Ascending aorta (tissue), 2 donors: Measurements from ENCODE around the gene TSC22D2. TPM values are rescaled to one million over a fixed set of nuclear protein-coding genes. Genes with fewer than 3 reads are reported as not detected.

Experiments used
- DNase-seq, 2 donors: peaks; one replicate each; pipeline ENCODE4 v3.0.0-alpha.2; 2019; ENCODE audit warnings: low spot score in 2 of 2
- H3K27ac ChIP-seq, 2 donors: fragments of 200-600 bp; sonication (generic); one replicate each; pipeline ENCODE4 v1.5.1; 2016 to 2017; ENCODE audit warnings: mild to moderate bottlenecking in 1 of 2
- H3K27me3 ChIP-seq: fragments of 200-600 bp; sonication (generic); one replicate; pipeline ENCODE4 v1.5.1; 2017
- H3K36me3 ChIP-seq, 2 donors: fragments of 200-600 bp; sonication (generic); one replicate each; pipeline ENCODE4 v1.5.1; 2016
- H3K4me1 ChIP-seq, 2 donors: fragments of 200-600 bp; sonication (generic); one replicate each; pipeline ENCODE4 v1.5.1; 2016 to 2017; ENCODE audit warnings: mild to moderate bottlenecking in 1 of 2
- H3K4me3 ChIP-seq, 2 donors: fragments of 200-600 bp; sonication (generic); one replicate each; pipeline ENCODE4 v1.5.1; 2016 to 2017; ENCODE audit warnings: mild to moderate bottlenecking in 1 of 2
- H3K9me3 ChIP-seq, 2 donors: fragments of 200-600 bp; sonication (generic); one replicate each; pipeline ENCODE4 v1.5.1; 2016
- CTCF ChIP-seq, 3 experiments: fragments of 200-600 bp in 2 of 3; fragments of 450-650 bp in 1 of 3; sonication (generic) in 2 of 3; IDR thresholded peaks; one replicate each; pipeline ENCODE4 v1.5.1; 2016 to 2019; ENCODE audit warnings: antibody characterized with exemption in 3 of 3, mild to moderate bottlenecking in 1 of 3, moderate library complexity in 1 of 3
- intact Hi-C: fragments of 100-400 bp; cut with DNase I; formaldehyde crosslinking; loops from one replicate; pipeline ENCODE4 v1.15.1; 2023
- total RNA-seq: library from RNA; depleted of rRNA; stranded (reverse); fragments of >200 nt; gene quantifications from one replicate; pipeline ENCODE4 v1.1.0, GENCODE V29; 2016

TSC22D2 gene
- 17.9 TPM for total RNA-seq

GRCh38 chr3:150408221-150409124 lies at the start of gene TSC22D2:
TSC22D2 (plus strand) TSS chr3:150408298; CDS start chr3:150409351, 1,053 bp downstream.
- Histone ChIP-seq H3K27ac (peak within 1 kb of the TSS; percentile 97 to 99), H3K4me1 (peaks cover 0 to 3% of the 10 kb centered on the region in 2 donors), H3K4me3 (peak within 1 kb of the TSS; percentile 59 to 81), H3K9me3 (no peaks in the 10 kb centered on the region), H3K27me3 (no peaks in the 10 kb centered on the region), H3K36me3 (no peaks in the 10 kb centered on the region)
- peak; percentile 12 to 40 (median 18) for TF ChIP-seq CTCF (IDR thresholded peaks at IDR 0.05)
- peak; percentile 78 to 97 for DNase-seq
- intact Hi-C loops: loop anchor here (1.0 to 10.0 kb wide), 7 partner anchors 39 to 594 kb away; partner anchors contain the start of genes PFN2, RNF13, SELENOT and SIAH2

- H3K27ac ChIP-seq: no peak overlapping the region
- intact Hi-C loops: no loop called here
- no peak for TF ChIP-seq CTCF (IDR thresholded peaks at IDR 0.05)
- H3K27me3 ChIP-seq: no peaks in the 10 kb centered on the region
- H3K4me3 ChIP-seq: no peak overlapping the region
- DNase-seq: no peak
- no peaks in the 10 kb centered on the region for H3K36me3 ChIP-seq
- H3K4me1 ChIP-seq: no peaks in the 10 kb centered on the region
- no peaks in the 10 kb centered on the region for H3K9me3 ChIP-seq
Measured at GRCh38 chr3:150359381-150359780, 48.7 kb upstream of the TSC22D2 start.

- Histone ChIP-seq H3K4me1 (no peaks in the 10 kb centered on the region), H3K4me3 (no peak overlapping the region), H3K27me3 (no peaks in the 10 kb centered on the region), H3K36me3 (no peaks in the 10 kb centered on the region), H3K9me3 (no peaks in the 10 kb centered on the region), H3K27ac (no peak overlapping the region)
- DNase-seq: no peak
- no peak for TF ChIP-seq CTCF (IDR thresholded peaks at IDR 0.05)
- intact Hi-C loops: no loop called here
Measured at GRCh38 chr3:150360966-150361365, 47.1 kb upstream of the TSC22D2 start.

- H3K27me3 ChIP-seq: no peaks in the 10 kb centered on the region
- DNase-seq: no peak
- H3K27ac ChIP-seq: no peak overlapping the region
- H3K9me3 ChIP-seq: no peaks in the 10 kb centered on the region
- intact Hi-C loops: no loop called here
- no peak for TF ChIP-seq CTCF (IDR thresholded peaks at IDR 0.05)
- no peaks in the 10 kb centered on the region for H3K36me3 ChIP-seq
- no peaks in the 10 kb centered on the region for H3K4me1 ChIP-seq
- H3K4me3 ChIP-seq: no peak overlapping the region
Measured at GRCh38 chr3:150362515-150363302, 45.4 kb upstream of the TSC22D2 start.

- intact Hi-C loops: no loop called here
- Histone ChIP-seq H3K36me3 (no peaks in the 10 kb centered on the region), H3K9me3 (no peaks in the 10 kb centered on the region), H3K4me3 (no peak overlapping the region), H3K4me1 (no peaks in the 10 kb centered on the region), H3K27me3 (no peaks in the 10 kb centered on the region), H3K27ac (no peak overlapping the region)
- no peak for DNase-seq
- TF ChIP-seq CTCF (IDR thresholded peaks at IDR 0.05): no peak
Measured at GRCh38 chr3:150363420-150363819, 44.7 kb upstream of the TSC22D2 start.
